Eye (tissue), 1 donor: ENCODE measurements around the gene AICDA.
"Not testable (repeated sequence)": the region's sequence is repeated elsewhere in the genome, so short reads cannot be mapped to it uniquely, and the experiment has no call there.

Source experiments
- DNase-seq: peaks from one replicate; pipeline ENCODE4 v3.0.0-alpha.2; 2015

The AICDA gene

DNA sequence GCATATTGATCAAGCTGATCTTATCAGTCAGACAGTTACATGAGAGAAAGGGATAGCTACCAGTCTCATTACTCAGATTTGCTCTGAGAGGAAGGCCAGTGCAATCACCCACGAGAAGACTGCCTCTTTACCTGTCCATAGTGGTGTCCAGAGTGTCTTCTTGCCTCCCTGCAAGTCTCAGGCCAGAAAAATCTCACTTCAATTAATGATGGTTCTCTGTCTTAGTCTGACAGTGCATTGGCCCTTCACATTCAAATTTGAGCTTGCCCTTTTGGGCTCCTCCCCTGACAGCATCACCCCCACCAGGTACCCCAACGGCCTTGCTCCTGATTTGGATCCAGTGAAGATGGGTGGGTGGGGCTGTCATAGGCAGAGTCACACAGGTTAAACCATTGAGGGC is at the start of gene AICDA:
TSS of gene AICDA (minus strand) at position 231 of the 400 bp plus-strand sequence. CDS start at position 139, 92 bp downstream.
- DNase-seq, result no peak

DNA sequence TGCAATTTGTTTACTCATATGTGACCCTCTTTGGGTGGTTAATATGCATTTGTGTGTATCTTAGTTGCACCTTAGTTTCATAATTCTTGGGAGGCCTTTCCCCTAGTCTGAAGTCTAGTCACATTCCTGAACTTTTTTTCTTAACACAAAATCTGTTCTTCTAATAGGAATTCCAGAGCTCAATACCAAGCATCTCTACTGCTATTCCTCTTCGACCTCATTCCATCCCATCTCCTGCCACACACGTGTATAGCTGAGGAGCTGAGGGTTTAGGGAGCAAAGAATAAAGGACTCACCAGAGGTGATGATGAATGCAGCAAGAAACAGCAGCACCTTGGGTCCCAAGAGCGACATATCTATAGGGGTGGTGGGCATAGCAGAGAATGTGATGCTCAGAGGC is 49.1 kb upstream of the AICDA start:
- no peak for DNase-seq

DNA sequence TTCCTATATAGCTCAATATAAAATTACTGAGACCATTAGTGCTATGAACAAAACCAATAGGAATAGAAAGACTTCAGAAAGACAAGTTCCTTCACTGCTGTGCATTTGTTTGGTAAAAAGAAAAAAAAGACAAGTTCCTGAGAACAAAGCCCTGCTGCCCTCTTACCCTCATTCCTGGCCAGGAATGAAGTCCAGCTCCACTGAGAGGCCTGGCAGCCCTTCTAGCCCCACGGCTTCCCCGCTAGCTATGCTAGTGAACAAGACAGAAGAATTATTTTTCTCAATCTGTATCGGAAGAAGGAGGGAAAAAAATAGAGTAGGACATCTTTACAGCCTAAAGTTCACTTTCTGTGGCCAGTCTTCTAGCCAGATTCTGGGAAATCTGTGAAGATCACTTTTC is 48.4 kb upstream of the AICDA start:
- no peak for DNase-seq

DNA sequence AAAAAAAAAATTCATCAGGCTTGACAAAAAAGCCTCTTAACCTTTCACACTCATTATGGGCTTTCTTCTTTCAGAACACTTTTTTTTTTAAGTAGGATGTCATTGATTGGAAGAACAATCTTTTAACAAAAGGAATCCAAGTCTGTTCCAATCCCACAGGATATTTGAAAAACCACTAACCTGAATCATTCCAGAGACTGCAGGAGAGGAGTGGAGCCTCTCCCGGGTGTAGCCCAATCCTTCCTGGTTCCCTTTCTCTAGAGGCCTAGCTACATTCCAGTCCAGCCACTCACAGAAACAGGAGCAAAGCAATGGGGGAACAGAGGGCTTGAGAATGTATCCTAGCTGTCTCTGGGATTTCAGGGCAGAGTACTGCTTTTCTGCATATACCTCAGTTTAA is 45.7 kb upstream of the AICDA start:
- no peak for DNase-seq

DNA sequence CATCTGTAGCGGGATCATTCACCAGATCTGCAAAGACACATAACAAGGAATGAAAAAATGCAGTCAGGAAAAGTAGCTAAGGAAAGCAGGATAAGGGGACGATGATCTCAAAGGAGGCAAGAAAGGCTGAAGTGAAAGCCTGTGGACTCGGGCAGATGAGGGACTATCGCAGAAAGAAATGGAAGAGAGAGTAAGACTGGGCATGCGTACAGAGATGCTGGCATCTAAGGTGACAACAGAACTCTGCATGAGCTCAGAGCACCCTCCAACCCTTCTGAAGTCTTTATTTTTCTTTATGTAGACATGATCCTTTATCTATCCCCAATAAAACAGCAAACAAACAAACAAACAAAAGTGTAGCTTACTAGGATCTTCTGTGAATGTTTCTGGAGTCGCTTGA is 42.8 kb upstream of the AICDA start:
- DNase-seq, result no peak

DNA sequence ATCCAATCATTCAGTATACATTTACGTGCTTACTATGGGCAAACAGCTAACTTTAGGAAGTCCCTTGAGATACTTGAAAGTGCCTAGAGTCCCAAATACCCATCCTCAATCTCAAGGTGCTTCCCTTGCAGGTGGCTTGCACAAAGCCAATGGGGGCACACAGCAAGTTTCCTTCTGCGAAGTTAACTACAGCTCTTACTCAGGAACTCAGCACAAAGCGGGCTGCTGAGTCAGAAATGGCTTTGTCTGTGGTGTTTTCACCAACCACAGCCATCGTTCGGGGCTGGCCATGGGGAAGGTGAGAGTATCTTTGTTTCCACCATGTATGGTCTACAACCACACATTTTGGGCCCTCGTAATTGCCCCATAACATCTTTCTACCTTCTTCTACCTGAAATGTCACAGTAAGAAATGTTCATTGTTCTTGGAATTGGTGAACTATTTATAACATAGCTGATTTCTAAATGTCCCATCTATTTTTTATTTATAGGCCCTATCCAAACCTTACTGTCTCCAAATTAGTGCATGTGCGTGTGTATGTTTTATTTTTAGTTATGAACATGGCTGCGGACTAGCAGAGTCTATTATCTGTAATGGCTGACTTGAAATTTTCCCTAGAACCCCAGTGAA is 36.0 kb upstream of the AICDA start:
- no peak for DNase-seq

DNA sequence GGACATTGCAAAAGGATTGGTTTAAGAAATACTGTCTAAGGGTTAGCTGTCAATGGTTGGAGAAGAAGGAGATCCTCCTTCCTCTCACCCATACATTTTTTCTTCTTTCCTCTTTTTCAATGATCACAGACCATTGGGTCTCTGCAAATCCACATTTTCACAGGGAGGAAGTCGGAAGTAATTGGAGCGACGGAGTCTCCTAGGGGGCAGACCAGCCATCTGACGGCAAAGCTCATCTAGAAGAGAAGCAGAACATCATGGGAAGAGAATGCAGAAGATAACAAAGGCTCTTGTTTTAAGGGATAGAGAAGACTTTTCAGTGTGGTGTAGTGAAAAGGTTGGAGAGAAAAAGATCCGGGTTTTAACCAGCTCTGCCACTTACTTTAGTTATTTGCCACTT is 35.3 kb upstream of the AICDA start:
- DNase-seq, result no peak

DNA sequence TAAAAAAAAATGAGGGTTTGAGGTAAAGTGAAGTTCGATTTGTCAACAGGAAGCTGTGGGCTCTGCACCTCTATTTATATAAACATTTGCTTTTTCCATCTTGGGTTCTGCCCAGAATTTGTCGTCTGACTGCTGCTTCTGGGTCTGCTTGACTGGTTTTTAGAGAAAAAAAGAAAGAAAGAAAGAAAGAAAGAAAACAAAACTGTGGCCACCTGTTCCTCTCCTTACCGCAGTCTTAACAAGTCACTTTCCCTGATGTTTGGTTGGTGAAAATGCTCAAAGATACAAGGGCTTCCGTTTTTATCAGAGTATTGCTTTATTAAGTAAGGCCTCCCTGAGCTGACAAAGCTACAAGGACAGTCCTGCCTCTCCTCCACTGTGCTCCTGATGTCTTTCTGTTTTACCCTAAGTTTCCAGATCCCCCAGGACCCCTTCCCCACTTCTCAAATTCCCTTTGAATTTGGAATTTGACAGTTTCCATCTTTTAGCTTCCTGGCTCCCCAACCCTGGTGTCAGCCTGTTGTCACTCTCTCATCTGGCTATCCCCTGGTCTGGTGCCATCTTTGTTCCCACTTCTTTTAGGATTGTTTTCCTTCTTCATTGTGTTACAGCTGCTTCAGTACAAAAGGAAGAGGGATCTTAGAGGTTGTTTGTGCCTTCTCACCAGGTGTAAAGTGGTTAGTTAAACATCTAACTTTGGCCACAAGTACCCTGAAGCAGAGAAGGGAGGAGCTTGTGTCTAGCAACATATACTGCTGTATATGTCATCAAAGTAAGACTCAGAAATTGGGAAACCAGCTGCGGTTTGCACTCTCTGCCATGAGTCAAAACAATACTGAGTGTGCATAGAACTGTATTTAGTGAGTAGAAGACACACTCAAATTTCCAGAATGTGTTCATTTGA is 31.9 kb upstream of the AICDA start:
- no peak for DNase-seq

DNA sequence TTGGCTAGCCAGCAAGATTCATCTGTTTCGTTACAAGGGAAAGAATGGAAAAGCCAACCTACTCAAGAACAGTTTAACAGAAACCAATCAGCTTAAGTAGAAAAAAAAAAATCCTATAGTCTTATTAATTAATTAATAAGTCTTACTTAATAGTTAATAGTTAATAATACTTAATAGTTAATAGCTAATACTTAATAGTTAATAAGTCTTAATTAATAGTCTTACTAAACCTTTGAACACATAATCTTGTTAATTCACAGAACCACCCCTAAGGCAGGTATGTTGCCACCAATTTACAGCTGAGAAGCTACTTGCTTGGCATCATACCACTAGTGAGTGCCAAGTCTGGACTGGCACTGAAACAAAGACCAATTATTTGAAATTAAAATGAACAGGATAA is 30.1 kb upstream of the AICDA start:
- DNase-seq, result no peak

DNA sequence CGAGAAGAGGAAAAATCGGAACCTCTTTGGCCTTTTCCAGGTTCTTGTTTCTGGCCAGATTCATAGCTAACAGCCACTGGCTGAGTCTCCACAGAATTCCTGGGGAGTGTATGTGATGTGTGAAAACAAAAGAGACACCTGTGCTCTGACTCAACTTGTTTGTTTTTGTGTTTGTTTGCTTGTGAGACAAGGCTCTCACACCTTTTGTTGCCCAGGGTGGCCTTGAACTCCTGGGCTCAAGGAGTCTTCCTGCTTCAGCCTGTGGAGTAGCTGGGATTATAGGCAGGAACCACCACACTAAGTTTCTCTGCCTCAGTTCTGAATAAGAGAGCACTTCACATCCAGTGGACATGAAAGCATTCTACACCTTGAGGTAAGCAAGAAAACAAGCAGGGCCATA is 27.3 kb upstream of the AICDA start:
- DNase-seq, result no peak

DNA sequence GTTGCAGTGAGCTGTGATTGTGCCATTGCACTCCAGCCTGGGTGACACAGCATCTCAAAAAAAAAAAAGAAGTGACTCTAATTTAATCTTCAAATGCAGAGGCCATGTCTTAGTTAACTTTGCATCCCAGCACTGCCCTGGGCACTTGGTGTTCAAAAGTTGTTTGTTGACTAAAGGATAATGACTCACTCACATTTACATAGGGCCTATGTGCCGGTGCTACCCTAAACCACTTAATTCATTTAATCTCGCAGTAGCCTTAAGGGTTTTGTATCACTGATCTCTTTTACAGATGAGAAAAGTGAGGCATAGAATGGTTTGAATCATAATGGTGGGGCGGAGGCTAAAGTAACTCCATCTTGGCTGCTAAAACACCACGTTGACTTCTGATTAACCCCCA is 26.3 kb upstream of the AICDA start:
- no peak for DNase-seq

DNA sequence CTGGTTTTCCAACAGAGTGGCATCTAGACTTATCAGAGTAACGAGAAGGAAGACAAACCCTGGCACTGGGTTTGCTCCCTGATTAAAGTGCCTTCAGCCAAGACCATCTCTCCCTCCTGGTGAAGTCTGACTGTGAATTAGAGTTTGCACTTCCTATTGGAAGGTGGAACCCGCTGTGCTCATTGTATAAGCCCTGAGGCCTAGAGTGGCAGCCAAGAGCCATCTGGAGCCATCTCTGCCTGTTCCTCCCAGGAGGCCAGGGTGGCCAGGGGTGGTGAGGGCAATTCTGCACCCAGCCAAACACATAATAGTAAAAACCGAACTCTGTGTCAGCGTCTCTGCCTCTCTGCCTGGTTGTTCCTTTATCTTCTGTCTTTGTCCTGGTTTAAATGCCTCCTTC is 25.0 kb upstream of the AICDA start:
- DNase-seq, result no peak

DNA sequence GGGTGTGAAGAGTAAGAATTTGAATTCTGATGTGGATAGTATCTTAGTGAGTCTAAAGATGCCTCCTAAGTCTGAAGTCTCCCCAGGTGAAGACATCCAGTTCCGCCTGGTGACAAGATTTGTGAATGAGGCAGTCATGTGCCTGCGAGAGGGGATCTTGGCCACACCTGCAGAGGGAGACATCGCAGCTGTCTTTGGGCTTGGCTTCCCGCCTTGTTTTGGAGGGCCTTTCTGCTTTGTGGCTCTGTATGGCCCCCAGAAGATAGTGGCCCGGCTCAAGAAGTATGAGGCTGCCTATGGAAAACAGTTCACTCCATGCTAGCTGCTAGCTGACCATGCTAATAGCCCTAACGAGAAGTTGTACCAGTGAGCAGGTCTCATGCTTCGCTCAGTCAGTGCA is 24.6 kb upstream of the AICDA start:
- DNase-seq, result no peak

DNA sequence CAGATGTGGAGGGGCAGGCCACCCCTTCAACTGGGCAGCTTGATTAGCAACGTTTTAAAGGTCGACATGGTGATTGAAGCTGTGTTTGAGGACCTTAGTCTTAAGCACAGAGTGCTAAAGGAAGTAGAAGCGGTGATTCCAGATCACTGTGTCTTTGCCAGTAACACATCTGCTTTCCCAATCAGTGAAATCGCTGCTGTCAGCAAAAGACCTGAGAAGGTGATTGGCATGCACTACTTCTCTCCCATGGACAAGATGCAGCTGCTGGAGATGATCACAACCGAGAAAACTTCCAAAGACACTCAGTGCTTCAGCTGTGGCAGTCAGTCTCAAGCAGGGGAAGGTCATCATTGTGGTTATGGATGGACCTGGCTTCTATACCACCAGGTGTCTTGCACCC is 23.9 kb upstream of the AICDA start:
- DNase-seq, result no peak

DNA sequence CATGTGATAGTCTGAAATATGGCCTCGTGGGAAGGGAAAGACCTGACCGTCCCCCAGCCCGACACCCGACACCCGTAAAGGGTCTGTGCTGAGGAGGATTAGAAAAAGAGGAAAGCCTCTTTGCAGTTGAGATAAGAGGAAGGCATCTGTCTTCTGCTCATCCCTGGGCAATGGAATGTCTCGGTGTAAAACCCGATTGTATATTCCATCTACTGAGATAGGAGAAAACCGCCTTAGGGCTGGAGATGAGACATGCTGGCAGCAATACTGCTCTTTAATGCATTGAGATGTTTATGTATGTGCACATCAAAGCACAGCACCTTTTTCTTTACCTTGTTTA is 23.3 kb upstream of the AICDA start:
- not testable (repeated sequence) for DNase-seq

DNA sequence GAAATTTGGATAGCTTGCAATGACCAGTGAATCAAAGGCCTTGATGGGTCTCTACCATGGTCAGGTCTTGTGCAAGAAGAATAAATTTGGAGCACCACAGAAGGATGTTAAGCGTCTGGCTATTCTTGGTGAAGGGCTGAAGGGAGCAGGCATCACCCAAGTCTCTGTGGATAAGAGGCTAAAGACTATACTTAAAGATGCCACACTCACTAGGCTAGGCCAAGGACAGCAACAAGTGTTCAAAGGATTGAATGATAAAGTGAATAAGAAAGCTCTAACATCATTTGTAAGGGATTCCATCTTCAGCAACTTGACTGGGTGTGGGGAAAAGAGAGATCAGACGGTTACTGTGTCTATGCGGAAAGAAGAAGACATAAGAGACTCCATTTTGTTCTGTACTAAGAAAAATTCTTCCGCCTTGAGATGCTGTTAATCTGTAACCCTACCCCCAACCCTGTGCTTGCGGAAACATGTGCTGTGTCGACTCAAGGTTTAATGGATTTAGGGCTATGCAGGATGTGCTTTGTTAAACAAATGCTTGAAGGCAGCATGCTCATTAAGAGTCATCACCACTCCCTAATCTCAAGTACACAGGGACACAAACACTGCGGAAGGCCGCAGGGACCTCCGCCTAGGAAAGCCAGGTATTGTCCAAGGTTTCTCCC is 22.8 kb upstream of the AICDA start:
- not testable (repeated sequence) for DNase-seq

DNA sequence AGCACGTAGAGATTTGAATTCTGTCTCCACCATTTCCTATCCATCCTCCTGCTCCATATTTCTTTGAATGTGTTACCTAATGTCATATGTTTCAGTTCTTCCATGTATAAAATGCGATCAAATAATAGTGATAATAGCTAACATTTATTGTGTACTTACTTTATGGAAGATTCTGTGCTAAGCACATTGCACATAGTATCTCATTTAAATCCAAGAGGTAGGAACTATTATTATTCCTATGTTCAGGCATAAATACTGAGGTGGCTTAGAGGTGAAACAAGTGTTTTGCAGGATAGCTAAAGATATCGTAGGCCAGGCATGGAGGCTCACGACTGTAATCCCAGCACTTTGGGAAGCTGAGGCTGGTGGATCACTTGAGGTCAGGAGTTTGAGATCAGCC is 17.5 kb upstream of the AICDA start:
- no peak for DNase-seq

DNA sequence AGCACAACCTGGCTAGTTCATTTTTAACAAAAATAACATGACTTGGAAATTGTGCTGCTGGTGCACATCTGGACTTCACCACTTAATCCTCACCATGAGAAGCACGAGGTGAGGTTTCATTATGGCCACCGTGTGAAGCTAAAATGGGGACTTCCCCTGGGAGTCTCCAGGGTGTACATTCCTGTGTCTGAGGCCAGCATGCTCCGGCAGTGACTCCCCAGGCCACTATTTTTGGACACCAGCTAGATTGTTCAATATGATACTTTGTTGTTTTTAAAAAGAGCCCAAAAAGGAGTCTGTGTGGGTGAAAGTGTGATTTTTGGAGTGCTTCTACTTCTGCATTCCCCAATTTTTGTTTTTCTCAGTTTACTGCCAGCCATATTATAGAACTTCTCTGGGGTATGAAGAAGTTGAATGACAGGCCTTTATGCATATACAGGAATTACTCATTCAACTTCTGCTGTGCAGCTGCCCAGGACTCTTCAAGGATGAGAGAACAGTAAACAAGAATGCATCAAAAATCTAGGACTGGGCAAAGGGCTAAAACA is 16.9 kb upstream of the AICDA start:
- DNase-seq, result no peak

DNA sequence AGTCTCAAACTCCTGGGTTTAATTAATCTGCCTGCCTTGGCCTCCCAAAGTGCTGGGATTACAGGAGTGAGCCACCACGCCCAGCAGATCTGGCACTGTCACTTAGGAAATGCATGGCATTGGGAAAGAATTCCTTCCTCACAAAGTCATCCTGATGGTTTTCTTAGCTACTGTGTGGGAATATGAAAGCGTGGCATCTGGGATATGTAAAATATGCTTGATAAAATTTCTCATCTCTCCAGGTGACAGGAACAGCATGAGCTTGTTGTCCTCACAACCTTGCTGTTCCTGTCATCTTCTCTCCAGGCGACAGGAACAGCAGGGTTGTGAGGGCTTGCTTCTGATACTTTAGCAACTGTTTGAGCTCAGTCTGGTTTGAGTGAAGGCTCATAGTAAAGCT is 16.1 kb upstream of the AICDA start:
- no peak for DNase-seq

DNA sequence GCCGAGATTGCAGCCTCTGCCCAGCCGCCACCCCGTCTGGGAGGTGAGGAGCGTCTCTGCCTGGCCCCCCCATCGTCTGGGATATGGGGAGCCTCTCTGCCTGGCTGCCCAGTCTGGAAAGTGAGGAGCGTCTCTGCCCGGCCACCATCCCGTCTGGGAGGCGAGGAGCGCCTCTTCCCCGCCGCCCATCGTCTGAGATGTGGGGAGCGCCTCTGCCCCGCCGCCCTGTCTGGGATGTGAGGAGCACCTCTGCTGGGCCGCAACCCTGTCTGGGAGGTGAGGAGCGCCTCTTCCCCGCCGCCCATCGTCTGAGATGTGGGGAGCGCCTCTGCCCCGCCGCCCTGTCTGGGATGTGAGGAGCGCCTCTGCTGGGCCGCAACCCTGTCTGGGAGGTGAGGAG is 12.1 kb upstream of the AICDA start:
- not testable (repeated sequence) for DNase-seq

DNA sequence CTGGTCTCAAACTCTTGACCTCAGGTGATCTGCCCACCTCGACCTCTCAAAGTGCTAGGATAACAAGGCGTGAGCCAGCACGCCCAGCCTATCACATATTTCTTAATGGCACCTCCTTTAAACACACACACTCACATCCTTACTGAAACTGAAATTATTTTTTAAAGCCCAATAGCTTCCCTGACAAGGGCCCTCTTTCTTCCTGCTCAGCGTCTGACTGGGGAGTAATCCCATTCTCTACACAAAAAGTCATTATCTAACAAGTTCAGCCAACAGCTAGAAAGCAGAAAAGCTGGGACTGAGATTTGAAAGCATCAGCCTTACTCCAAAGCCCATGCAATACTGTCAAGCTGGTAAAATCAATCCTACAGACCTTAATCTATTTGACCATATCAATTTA is 10.0 kb upstream of the AICDA start:
- no peak for DNase-seq

DNA sequence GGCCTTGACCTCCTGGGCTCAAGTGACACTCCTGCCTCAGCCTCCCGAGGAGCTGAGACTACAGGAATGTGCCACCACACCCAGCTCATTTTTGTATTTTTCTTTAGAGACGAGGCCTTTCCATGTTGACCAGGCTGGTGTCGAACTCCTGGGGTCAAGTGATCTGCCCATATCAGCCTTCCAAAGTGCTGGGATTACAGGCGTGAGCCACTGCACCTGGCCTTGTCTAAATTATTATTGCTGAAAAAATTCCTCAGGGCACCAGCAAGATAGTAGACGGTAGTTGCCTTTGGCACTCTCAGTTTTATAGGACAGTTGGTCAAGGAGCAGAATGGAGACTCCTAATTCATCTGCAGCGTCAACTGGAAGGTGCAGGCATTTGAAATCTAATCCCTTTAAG is 2.5 kb upstream of the AICDA start:
- no peak for DNase-seq

DNA sequence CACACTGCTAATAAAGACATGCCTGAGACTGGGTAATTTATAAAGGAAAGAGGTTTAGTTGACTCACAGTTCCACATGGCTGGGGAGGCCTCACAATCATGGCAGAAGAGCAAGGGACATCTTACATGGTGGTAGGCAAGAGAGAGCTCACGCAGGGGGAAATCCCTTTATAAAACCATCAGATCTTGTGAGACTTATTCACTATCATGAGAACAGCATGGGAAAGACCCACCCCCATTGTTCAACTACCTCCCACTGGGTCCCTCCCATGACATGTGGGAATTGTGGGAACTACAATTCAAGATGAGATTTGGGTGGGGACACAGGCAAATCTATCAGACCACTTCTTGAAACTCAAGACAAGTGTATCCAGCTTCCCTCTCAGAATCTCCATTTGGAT is 1.2 kb upstream of the AICDA start:
- not testable (repeated sequence) for DNase-seq

DNA sequence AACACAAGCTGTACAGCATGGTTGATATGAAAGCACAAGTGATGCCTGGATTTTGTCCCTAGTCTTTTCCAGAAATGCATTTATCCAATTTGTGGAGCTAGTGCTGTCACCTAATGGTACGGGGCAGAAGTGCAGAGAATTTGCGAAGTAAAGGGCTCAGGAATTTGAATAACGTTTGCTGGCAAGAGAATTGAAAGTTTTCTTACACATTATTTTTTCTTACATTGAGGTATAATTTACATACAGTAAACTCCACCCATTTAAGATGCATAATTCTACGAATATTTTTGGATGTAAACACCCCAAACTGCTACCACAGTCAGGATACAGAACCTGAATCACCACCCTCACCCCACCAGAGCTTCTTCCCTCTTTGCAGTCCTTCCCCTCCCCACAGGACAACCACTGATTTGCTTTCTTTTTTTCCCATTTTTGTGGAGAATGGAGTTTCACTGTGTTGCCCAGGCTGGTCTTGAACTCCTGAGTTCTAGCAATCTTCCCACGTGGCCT is 3.5 kb downstream of the AICDA start:
- peak; percentile 64 for DNase-seq
